RWPE2 (cell line): ENCODE results near the gene EIF2S3.

ENCODE experiments used
- ATAC-seq: fragments of 200-7000 bp; cut with Tn5 transposase; 3 replicates; pipeline ENCODE4 v1.9.1; 2021; ENCODE audit warnings: low read depth
- DNase-seq: peaks from one replicate; pipeline ENCODE4 v3.0.0-alpha.2; 2020; ENCODE audit warnings: low spot score
- H3K27ac ChIP-seq: fragments of 450-650 bp; 2 replicates; pipeline ENCODE4 v1.5.1; 2017; ENCODE audit warnings: mild to moderate bottlenecking; ENCODE audit not compliant: poor library complexity, severe bottlenecking
- H3K27me3 ChIP-seq: fragments of 250-450 bp; sonication (Bioruptor Pico); 2 replicates; pipeline ENCODE4 v1.5.1; 2021; ENCODE audit warnings: mild to moderate bottlenecking, moderate library complexity; ENCODE audit not compliant: insufficient read depth, poor library complexity, severe bottlenecking
- H3K36me3 ChIP-seq: fragments of 250-450 bp; sonication (Bioruptor Pico); 2 replicates; pipeline ENCODE4 v1.5.1; 2020; ENCODE audit warnings: low read depth, mild to moderate bottlenecking, moderate library complexity
- H3K4me1 ChIP-seq: fragments of 250-450 bp; sonication (Bioruptor Pico); 2 replicates; pipeline ENCODE4 v1.5.1; 2021; ENCODE audit warnings: mild to moderate bottlenecking, moderate library complexity; ENCODE audit not compliant: insufficient read depth, poor library complexity, severe bottlenecking
- H3K4me3 ChIP-seq: fragments of 250-450 bp; sonication (Bioruptor Pico); 2 replicates; pipeline ENCODE4 v1.5.1; 2021; ENCODE audit warnings: mild to moderate bottlenecking, moderate library complexity; ENCODE audit not compliant: severe bottlenecking
- H3K9me3 ChIP-seq: fragments of 250-450 bp; sonication (Bioruptor Pico); 2 replicates; pipeline ENCODE4 v1.5.1; 2021; ENCODE audit warnings: mild to moderate bottlenecking, moderate library complexity; ENCODE audit not compliant: severe bottlenecking
- CTCF ChIP-seq: fragments of 450-650 bp; IDR thresholded peaks from one replicate; pipeline ENCODE4 v1.5.1; 2017; ENCODE audit warnings: mild to moderate bottlenecking, moderate library complexity; ENCODE audit not compliant: poor library complexity, severe bottlenecking

The EIF2S3 gene

GRCh38 chrX:24110069-24110468 is 55.3 kb downstream of the EIF2S3 start:
- no peaks in the 10 kb centered on the region for H3K27me3 ChIP-seq
- H3K9me3 ChIP-seq = no peaks in the 10 kb centered on the region
- TF ChIP-seq CTCF = no peak
- H3K36me3 ChIP-seq = no peaks in the 10 kb centered on the region
- H3K4me1 ChIP-seq = no peaks in the 10 kb centered on the region
- no peak overlapping the region for H3K4me3 ChIP-seq
- no peak overlapping the region for H3K27ac ChIP-seq
- DNase-seq (no peak), ATAC-seq (no peak)

- H3K9me3 ChIP-seq = no peaks in the 10 kb centered on the region
- H3K36me3 ChIP-seq = no peaks in the 10 kb centered on the region
- DNase-seq = no peak
- no peak overlapping the region for H3K4me3 ChIP-seq
- H3K27ac ChIP-seq = no peak overlapping the region
- no peaks in the 10 kb centered on the region for H3K27me3 ChIP-seq
- TF ChIP-seq CTCF = no peak
- H3K4me1 ChIP-seq = no peaks in the 10 kb centered on the region
- ATAC-seq = no peak
These were observed 58.4 kb downstream of the EIF2S3 start for GRCh38 chrX:24113181-24113580.

GRCh38 chrX:24117258-24117657 is 62.5 kb downstream of the EIF2S3 start:
- no peaks in the 10 kb centered on the region for H3K4me1 ChIP-seq
- ATAC-seq = peak; percentile 60
- H3K27me3 ChIP-seq = no peaks in the 10 kb centered on the region
- DNase-seq = no peak
- no peak overlapping the region for H3K27ac ChIP-seq
- no peak for TF ChIP-seq CTCF
- H3K9me3 ChIP-seq = no peaks in the 10 kb centered on the region
- H3K36me3 ChIP-seq = no peaks in the 10 kb centered on the region
- H3K4me3 ChIP-seq = no peak overlapping the region

GRCh38 chrX:24124244-24124799 is 69.6 kb downstream of the EIF2S3 start:
- Histone ChIP-seq H3K4me1 (no peaks in the 10 kb centered on the region), H3K4me3 (no peak overlapping the region), H3K36me3 (no peaks in the 10 kb centered on the region), H3K9me3 (no peaks in the 10 kb centered on the region), H3K27me3 (no peaks in the 10 kb centered on the region), H3K27ac (no peak overlapping the region)
- TF ChIP-seq CTCF = no peak
- ATAC-seq (no peak), DNase-seq (no peak)

GRCh38 chrX:24125028-24125612 is 70.4 kb downstream of the EIF2S3 start:
- no peak for TF ChIP-seq CTCF
- ATAC-seq = no peak
- DNase-seq = no peak
- no peaks in the 10 kb centered on the region for H3K27me3 ChIP-seq
- H3K4me3 ChIP-seq = no peak overlapping the region
- H3K27ac ChIP-seq = no peak overlapping the region
- H3K36me3 ChIP-seq = no peaks in the 10 kb centered on the region
- no peaks in the 10 kb centered on the region for H3K4me1 ChIP-seq
- no peaks in the 10 kb centered on the region for H3K9me3 ChIP-seq
